Omental fat pad (tissue), 4 donors: ENCODE results near the gene HMCN2. TPM values are rescaled to one million over a fixed set of nuclear protein-coding genes. Genes with fewer than 3 reads are reported as not detected.

Source experiments
- ATAC-seq: fragments of 150-250 bp; one replicate; pipeline ENCODE4 v1.9.1; 2016; ENCODE audit warnings: mild to moderate bottlenecking, moderate library complexity; ENCODE audit not compliant: low FRiP score
- DNase-seq: peaks from one replicate; pipeline ENCODE4 v3.0.0-alpha.2; 2019; ENCODE audit warnings: low spot score
- total RNA-seq, 4 donors: library from RNA; depleted of rRNA; stranded (reverse); fragments of >200 nt; gene quantifications; one replicate each; pipeline ENCODE4 v1.1.0, GENCODE V29; 2016
- TF ChIP-seq, protein P1 (sequence below), 3 donors: fragments of 450-650 bp; IDR thresholded peaks; one replicate each; pipeline ENCODE4 v1.5.1; 2016 to 2017; ENCODE audit warnings: antibody characterized with exemption in 3 of 3, mild to moderate bottlenecking in 3 of 3, moderate library complexity in 2 of 3

Gene HMCN2
- total RNA-seq, 4 donors from 2014 or later, result 0.19 to 5.8 (median 0.75) TPM

DNA sequence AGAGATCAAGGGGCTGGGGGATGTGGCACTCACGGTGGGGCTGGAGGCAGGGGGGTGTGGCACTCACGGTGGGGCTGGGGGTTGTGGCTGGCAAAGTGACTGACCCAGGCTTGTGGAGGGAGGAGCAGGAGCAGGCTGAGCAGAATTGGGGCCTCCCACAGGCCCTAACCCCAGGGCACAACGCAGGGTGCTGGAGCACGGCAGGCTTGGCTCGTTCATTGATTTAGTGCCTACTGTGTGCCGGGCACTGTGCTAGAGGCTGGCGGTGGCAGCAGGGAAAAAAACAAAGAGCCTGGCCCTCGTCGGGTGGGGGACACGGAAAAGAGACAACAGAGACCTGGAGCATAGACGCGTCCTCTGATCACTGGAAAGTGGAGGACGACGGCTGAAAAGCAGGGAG is 80.9 kb downstream of the HMCN2 start:
- TF ChIP-seq, protein P1, sequence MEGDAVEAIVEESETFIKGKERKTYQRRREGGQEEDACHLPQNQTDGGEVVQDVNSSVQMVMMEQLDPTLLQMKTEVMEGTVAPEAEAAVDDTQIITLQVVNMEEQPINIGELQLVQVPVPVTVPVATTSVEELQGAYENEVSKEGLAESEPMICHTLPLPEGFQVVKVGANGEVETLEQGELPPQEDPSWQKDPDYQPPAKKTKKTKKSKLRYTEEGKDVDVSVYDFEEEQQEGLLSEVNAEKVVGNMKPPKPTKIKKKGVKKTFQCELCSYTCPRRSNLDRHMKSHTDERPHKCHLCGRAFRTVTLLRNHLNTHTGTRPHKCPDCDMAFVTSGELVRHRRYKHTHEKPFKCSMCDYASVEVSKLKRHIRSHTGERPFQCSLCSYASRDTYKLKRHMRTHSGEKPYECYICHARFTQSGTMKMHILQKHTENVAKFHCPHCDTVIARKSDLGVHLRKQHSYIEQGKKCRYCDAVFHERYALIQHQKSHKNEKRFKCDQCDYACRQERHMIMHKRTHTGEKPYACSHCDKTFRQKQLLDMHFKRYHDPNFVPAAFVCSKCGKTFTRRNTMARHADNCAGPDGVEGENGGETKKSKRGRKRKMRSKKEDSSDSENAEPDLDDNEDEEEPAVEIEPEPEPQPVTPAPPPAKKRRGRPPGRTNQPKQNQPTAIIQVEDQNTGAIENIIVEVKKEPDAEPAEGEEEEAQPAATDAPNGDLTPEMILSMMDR (IDR thresholded peaks at IDR 0.05), result no peak
- DNase-seq, result no peak
- ATAC-seq, result no peak

DNA sequence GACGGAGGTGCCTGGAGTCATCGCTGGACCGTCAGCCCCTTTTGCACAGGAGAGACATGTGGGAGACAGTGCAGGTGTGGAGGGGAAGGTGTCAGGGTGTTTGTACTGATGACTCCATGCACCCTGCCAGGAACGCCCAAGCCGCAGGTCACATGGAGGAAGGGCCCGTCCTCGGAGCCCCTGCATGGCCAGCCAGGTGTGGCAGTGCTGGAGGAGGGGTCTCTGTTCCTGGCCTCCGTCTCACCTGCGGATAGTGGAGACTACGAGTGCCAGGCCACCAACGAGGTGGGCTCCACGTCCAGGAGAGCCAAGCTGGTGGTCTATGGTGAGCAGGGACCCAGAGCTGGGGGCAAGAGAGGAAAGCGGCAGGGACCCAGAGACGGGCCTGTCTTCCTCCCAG is 81.5 kb downstream of the HMCN2 start:
- no peak for ATAC-seq
- DNase-seq, result no peak
- TF ChIP-seq, protein P1 (IDR thresholded peaks at IDR 0.05), result no peak

DNA sequence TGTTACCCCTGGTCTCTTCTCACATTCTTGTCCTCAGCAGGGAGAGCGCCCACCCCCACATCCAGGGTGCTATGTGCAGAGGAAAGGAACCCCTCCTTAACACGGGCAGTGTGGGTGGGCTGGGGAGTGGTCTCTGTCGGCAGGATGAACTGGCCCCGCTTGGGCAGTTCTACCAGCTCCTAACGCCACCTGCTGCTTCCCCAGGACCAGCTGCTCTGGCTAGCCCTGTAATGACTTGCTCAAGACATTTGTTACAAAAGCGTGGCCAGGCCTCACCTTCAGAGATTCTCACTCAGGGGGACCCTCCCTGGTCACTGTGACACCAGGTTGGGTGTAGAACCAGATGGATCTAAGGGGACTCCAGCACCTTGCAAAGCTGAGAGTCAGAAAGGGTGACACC is 82.4 kb downstream of the HMCN2 start:
- TF ChIP-seq, protein P1 (IDR thresholded peaks at IDR 0.05), result no peak
- no peak for ATAC-seq
- no peak for DNase-seq

DNA sequence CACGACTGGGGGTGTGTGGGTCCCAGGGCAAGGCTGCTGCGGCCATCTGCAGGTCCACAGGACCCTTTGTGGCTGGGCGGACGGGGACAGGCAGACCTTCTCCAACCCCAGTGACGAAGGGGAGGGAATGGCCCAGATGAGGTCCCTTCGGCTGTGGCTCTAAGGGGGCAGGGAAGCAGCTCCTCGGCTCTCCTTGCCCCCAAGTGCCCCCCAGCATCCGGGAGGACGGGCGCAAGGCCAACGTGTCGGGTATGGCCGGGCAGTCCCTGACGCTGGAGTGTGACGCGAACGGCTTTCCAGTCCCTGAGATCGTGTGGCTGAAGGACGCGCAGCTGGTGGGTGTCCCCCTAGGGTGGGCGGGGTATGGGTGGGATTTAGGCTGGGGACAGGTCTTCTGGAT is 82.8 kb downstream of the HMCN2 start:
- no peak for ATAC-seq
- TF ChIP-seq, protein P1 (IDR thresholded peaks at IDR 0.05), result no peak
- DNase-seq, result no peak

DNA sequence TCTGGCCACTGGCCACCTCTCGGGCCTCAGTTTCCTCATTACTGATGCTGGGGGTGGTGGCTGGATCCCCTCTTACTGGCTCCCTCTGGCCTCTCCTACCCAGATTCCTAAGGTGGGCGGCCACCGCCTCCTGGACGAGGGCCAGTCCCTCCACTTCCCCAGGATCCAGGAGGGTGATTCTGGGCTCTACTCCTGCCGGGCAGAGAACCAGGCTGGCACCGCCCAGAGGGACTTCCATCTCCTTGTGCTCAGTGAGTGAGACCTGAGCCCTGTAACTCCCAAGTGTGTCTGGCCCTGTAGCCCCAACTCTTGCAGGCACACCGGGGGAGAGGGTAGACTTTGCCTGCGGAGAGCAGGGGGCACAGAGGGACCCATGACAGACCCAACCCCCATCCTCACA is 83.3 kb downstream of the HMCN2 start:
- no peak for ATAC-seq
- TF ChIP-seq, protein P1 (IDR thresholded peaks at IDR 0.05), result no peak
- DNase-seq, result no peak

DNA sequence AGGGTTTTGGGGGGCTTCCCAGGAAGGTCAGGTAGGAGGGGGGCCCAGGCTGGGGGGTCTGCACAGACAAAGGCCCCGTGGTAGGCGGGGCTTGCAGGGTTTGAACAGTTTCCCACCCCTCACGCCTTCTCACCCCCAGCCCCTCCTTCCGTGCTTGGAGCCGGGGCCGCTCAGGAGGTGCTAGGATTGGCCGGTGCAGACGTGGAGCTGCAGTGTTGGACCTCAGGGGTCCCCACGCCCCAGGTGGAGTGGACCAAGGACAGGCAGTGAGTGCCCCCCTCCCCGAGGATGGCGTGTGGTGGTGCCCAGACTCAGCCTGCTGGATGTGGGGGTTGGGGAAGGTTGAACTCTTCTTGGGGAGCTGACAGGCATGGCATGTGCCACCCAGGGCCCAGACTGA is 83.8 kb downstream of the HMCN2 start:
- TF ChIP-seq, protein P1 (IDR thresholded peaks at IDR 0.05), result no peak
- DNase-seq (no peak), ATAC-seq (no peak)

DNA sequence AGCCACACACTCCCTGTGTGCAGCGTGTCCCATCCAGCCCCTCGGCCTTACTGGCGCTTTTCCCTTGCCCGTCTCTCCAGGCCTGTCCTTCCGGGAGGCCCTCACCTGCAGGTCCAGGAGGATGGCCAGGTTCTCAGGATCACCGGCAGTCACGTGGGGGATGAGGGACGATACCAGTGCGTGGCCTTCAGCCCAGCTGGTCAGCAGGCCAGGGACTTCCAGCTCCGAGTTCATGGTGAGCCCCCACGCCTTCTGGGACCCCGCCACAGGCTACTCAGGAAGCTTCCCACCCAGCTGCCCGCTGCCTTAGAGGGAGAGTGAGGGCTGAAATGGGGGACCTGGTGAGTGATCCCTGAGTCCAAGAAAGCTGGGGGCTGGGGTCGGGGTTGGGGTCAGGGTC is 85.8 kb downstream of the HMCN2 start:
- TF ChIP-seq, protein P1 (IDR thresholded peaks at IDR 0.05), result no peak
- DNase-seq, result no peak
- ATAC-seq, result no peak
